ENCODE measurements around the gene CASP5. TPM values are rescaled to one million over a fixed set of nuclear protein-coding genes. Genes with fewer than 3 reads are reported as not detected.
A peak's percentile ranks its signal among the peaks of the same experiment; 100 is the strongest.

The CASP5 gene
- total RNA-seq, 1 donor, result 0.43 TPM

DNA sequence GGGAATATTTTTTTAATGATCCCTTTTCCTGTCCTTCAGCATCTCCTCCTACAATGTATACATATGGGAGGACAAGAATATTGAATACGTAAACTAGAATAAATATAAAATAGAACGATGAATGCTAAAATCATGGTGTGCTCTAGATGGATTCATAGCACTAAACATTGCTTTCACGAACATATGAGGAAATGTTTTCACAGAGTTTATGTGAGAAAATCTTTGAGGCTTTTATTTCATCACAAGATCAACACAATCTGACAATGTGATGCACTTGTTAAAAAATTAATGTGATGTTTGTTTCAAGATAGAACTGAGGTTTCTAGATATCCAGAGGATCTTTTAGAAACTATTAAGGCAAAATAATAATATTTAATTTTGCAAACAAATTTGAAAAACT lies 19.2 kb upstream of the CASP5 start:
- no peak for TF ChIP-seq CTCF (IDR thresholded peaks at IDR 0.05; ENCODE audit: insufficient read depth, low read depth, low read length)
- no peak for DNase-seq (ENCODE audit: low read depth)
- H3K4me3 ChIP-seq (ENCODE audit: low read depth, low read length), result peak overlapping the region; percentile 13

- no peak overlapping the region for H3K4me3 ChIP-seq (ENCODE audit: low read depth, low read length)
- TF ChIP-seq CTCF (IDR thresholded peaks at IDR 0.05; ENCODE audit: insufficient read depth, low read depth, low read length), result no peak
Measured at GRCh38 chr11:105040703-105041102, 17.7 kb upstream of the CASP5 start.

GRCh38 chr11:105034813-105035620 lies 12.0 kb upstream of the CASP5 start, which contains the start of gene CASP1:
Gene CASP1 (minus strand): TSS chr11:105035144. CDS start chr11:105035113, 31 bp downstream.
- DNase-seq (ENCODE audit: low read depth), result peak; percentile 90
- H3K4me3 ChIP-seq (ENCODE audit: low read depth, low read length), result peak within 1 kb of the TSS; percentile 60
- TF ChIP-seq CTCF (IDR thresholded peaks at IDR 0.05; ENCODE audit: insufficient read depth, low read depth, low read length), result no peak

More at GRCh38 chr11:105040703-105041102, 17.7 kb upstream of the CASP5 start:
- DNase-seq (ENCODE audit: low read depth), result no peak

- peak; percentile 23 for DNase-seq (ENCODE audit: low read depth)
- H3K4me3 ChIP-seq (ENCODE audit: low read depth, low read length), result peak overlapping the region; percentile 60
Measured at GRCh38 chr11:105034388-105034787, 11.4 kb upstream of the CASP5 start.

DNA sequence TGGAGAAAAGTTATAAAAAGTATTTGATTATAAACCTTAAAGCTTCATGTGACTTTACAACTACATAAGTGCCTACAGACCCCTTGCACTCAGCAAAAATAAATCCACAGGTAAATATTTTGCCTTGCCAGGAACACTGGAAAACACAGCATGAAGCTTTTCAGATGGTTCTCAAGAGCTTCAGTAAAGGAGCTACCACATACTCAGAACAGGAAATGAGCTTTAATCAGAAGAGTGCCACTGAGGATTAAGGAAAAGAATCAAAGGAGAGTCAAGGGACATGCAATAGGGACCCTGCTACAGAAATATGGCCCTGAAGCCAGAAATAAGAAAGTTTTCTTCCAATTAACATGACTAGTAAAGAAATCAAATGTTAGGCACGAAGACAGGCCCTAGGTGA lies 10.8 kb upstream of the CASP5 start:
- DNase-seq (ENCODE audit: low read depth), result no peak
- no peak for TF ChIP-seq CTCF (IDR thresholded peaks at IDR 0.05; ENCODE audit: insufficient read depth, low read depth, low read length)
- H3K4me3 ChIP-seq (ENCODE audit: low read depth, low read length), result peak overlapping the region; percentile 60

DNA sequence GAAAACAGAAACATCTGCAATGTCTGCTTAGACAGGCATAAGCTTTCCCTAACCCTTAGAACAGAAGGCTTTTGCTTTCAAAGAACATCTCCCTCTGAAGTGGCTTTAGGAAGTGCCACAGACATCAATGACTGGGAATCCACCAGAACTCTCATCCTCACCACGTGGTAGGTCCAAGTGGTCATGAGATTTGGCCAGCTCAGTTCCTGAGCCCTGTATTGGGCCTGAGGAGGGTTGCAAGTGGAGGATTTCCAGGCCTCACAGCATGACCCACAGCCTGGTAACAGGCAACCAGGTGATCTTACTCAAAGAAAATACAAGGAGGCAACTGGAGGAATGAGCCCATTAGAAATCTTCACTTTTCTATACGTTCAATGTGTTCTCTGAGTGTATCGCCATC lies 10.4 kb upstream of the CASP5 start:
- no peak for DNase-seq (ENCODE audit: low read depth)
- TF ChIP-seq CTCF (IDR thresholded peaks at IDR 0.05; ENCODE audit: insufficient read depth, low read depth, low read length), result no peak
- peak overlapping the region; percentile 60 for H3K4me3 ChIP-seq (ENCODE audit: low read depth, low read length)

DNA sequence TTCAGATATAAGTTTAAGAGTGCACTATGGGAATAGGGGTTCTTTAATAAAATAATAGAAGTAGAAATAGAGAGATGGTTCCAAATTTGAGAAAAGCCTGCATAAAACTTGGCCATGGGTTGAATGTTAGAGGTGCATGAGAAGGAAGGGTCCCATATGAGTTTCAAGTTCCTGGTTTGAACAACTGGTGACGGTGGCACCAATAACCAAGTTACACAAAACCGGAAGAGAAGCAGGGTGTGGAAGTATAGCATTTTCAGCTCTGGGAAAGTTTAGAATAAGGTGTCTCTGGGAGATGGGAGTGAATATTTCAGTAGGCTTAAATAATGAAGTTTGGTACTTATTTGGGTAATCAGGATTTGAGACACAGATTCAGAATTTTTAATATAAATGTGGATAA lies 9.5 kb upstream of the CASP5 start:
- TF ChIP-seq CTCF (IDR thresholded peaks at IDR 0.05; ENCODE audit: insufficient read depth, low read depth, low read length), result no peak

More for the DNA sequence above, 9.5 kb upstream of the CASP5 start:
- no peak overlapping the region for H3K4me3 ChIP-seq (ENCODE audit: low read depth, low read length)
- DNase-seq (ENCODE audit: low read depth), result no peak
